Neural progenitor cell (in vitro differentiated cells): ENCODE data around the gene BCAM.

Experiments
- CTCF ChIP-seq: fragments of 200-600 bp; sonication (generic); IDR thresholded peaks from 2 replicates; pipeline ENCODE4 v1.5.1; 2017; ENCODE audit warnings: antibody characterized with exemption, mild to moderate bottlenecking
- EZH2 ChIP-seq: fragments of 200-600 bp; sonication (generic); IDR thresholded peaks from 2 replicates; pipeline ENCODE4 v1.6.1; 2017; ENCODE audit warnings: antibody characterized with exemption, mild to moderate bottlenecking, moderate library complexity

- no peak for TF ChIP-seq CTCF
- TF ChIP-seq EZH2: no peak
Measured at GRCh38 chr19:44772959-44773358, 35.9 kb upstream of the BCAM start.
